ENCODE results near the gene VWC2L.

VWC2L gene

DNA sequence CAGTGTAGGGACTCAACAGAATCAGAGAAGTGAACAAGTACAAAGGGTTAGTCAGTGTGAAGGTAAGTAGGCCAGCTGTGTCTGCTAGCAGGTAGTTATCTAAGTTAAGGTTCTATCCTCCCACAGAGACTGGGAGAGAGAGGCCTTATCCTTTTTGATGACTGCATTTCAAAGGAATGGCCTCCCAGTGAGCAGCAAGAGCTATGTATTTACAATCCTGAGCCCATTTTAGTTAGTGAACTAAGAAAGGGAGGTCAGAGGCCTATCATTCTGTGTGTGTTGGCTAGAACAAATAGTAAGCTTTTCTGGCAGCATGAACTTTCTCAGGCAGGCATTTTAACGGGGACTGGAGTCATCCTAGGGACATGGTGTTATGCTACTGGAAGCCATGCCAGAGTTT is 182.9 kb downstream of the VWC2L start:
- no peaks in the 10 kb centered on the region for H3K9me2 ChIP-seq (replicated peaks; ENCODE audit: insufficient read depth, low read length)
- H3K27me3 ChIP-seq (replicated peaks; ENCODE audit: insufficient read depth, low read length): no peaks in the 10 kb centered on the region
- no peak overlapping the region for H3K4me3 ChIP-seq (ENCODE audit: low read length)
- DNase-seq: no peak
- H3K9me3 ChIP-seq (replicated peaks; ENCODE audit: insufficient read depth, low read length): no peaks in the 10 kb centered on the region
- H3K4me2 ChIP-seq (ENCODE audit: low read depth, low read length): no peak overlapping the region
- no peak overlapping the region for H2AFZ ChIP-seq (ENCODE audit: low read length)
- no peaks in the 10 kb centered on the region for H3K4me1 ChIP-seq (ENCODE audit: low read length)
- H3K9ac ChIP-seq (ENCODE audit: low read length): no peak overlapping the region
- H3K27ac ChIP-seq (ENCODE audit: low read length): no peak overlapping the region
- H3K36me3 ChIP-seq (replicated peaks; ENCODE audit: insufficient read depth, low read length): no peaks in the 10 kb centered on the region
- no peaks in the 10 kb centered on the region for H3F3A ChIP-seq (ENCODE audit: insufficient read depth, low read length)
- TF ChIP-seq EZH2 (optimal IDR thresholded peaks at IDR 0.05; ENCODE audit: low read depth, low read length): no peak
- no peak for TF ChIP-seq EZH2phosphoT487 (IDR thresholded peaks at IDR 0.05; ENCODE audit: low read length)
- TF ChIP-seq, protein P1, sequence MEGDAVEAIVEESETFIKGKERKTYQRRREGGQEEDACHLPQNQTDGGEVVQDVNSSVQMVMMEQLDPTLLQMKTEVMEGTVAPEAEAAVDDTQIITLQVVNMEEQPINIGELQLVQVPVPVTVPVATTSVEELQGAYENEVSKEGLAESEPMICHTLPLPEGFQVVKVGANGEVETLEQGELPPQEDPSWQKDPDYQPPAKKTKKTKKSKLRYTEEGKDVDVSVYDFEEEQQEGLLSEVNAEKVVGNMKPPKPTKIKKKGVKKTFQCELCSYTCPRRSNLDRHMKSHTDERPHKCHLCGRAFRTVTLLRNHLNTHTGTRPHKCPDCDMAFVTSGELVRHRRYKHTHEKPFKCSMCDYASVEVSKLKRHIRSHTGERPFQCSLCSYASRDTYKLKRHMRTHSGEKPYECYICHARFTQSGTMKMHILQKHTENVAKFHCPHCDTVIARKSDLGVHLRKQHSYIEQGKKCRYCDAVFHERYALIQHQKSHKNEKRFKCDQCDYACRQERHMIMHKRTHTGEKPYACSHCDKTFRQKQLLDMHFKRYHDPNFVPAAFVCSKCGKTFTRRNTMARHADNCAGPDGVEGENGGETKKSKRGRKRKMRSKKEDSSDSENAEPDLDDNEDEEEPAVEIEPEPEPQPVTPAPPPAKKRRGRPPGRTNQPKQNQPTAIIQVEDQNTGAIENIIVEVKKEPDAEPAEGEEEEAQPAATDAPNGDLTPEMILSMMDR (IDR thresholded peaks at IDR 0.05; ENCODE audit: low read length): no peak
- H4K20me1 ChIP-seq (ENCODE audit: insufficient read depth, low read length): no peaks in the 10 kb centered on the region
- H3K79me2 ChIP-seq (ENCODE audit: low read length): no peaks in the 10 kb centered on the region

- Histone ChIP-seq H3K9me3 (replicated peaks; ENCODE audit: insufficient read depth, low read length) (no peaks in the 10 kb centered on the region), H4K20me1 (ENCODE audit: insufficient read depth, low read length) (no peaks in the 10 kb centered on the region), H3F3A (ENCODE audit: insufficient read depth, low read length) (no peaks in the 10 kb centered on the region), H3K27me3 (replicated peaks; ENCODE audit: insufficient read depth, low read length) (no peaks in the 10 kb centered on the region), H2AFZ (ENCODE audit: low read length) (no peak overlapping the region), H3K9me2 (replicated peaks; ENCODE audit: insufficient read depth, low read length) (no peaks in the 10 kb centered on the region), H3K4me1 (ENCODE audit: low read length) (no peaks in the 10 kb centered on the region), H3K36me3 (replicated peaks; ENCODE audit: insufficient read depth, low read length) (no peaks in the 10 kb centered on the region), H3K9ac (ENCODE audit: low read length) (no peak overlapping the region), H3K27ac (ENCODE audit: low read length) (no peak overlapping the region), H3K4me3 (ENCODE audit: low read length) (no peak overlapping the region), H3K4me2 (ENCODE audit: low read depth, low read length) (no peak overlapping the region), H3K79me2 (ENCODE audit: low read length) (no peaks in the 10 kb centered on the region)
- DNase-seq: no peak
- TF ChIP-seq EZH2phosphoT487 (IDR thresholded peaks at IDR 0.05; ENCODE audit: low read length) (no peak), EZH2 (optimal IDR thresholded peaks at IDR 0.05; ENCODE audit: low read depth, low read length) (no peak)
- TF ChIP-seq, protein P1 (IDR thresholded peaks at IDR 0.05; ENCODE audit: low read length): no peak
Measured at GRCh38 chr2:214601852-214602633, 191.2 kb downstream of the VWC2L start.

DNA sequence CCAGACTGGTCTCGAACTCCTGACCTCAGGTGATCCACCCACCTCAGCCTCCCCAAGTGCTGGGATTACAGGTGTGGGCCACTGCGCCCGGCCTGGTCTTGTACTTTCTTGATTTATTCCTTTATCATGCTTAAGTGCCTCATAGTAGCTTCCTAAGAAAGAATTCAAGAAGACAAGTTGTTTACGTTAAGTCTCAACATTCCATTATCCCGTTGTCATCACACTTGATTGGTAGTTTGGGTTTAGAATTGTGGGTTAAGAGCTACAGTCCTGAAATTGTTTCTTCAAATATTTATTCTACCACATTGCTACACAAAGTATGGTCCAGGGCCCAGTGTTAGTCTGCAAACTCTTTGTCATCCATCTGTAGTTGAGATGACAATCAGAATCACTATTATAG is 194.0 kb downstream of the VWC2L start:
- H3K79me2 ChIP-seq (ENCODE audit: low read length): no peaks in the 10 kb centered on the region
- no peaks in the 10 kb centered on the region for H3K27me3 ChIP-seq (replicated peaks; ENCODE audit: insufficient read depth, low read length)
- DNase-seq: no peak
- H4K20me1 ChIP-seq (ENCODE audit: insufficient read depth, low read length): no peaks in the 10 kb centered on the region
- no peak overlapping the region for H3K4me2 ChIP-seq (ENCODE audit: low read depth, low read length)
- no peak for TF ChIP-seq EZH2phosphoT487 (IDR thresholded peaks at IDR 0.05; ENCODE audit: low read length)
- TF ChIP-seq EZH2 (optimal IDR thresholded peaks at IDR 0.05; ENCODE audit: low read depth, low read length): no peak
- TF ChIP-seq, protein P1 (IDR thresholded peaks at IDR 0.05; ENCODE audit: low read length): no peak
- H3K9me3 ChIP-seq (replicated peaks; ENCODE audit: insufficient read depth, low read length): no peaks in the 10 kb centered on the region
- no peak overlapping the region for H2AFZ ChIP-seq (ENCODE audit: low read length)
- H3K9me2 ChIP-seq (replicated peaks; ENCODE audit: insufficient read depth, low read length): no peaks in the 10 kb centered on the region
- no peak overlapping the region for H3K4me3 ChIP-seq (ENCODE audit: low read length)
- H3K4me1 ChIP-seq (ENCODE audit: low read length): no peaks in the 10 kb centered on the region
- no peaks in the 10 kb centered on the region for H3K36me3 ChIP-seq (replicated peaks; ENCODE audit: insufficient read depth, low read length)
- no peaks in the 10 kb centered on the region for H3F3A ChIP-seq (ENCODE audit: insufficient read depth, low read length)
- no peak overlapping the region for H3K27ac ChIP-seq (ENCODE audit: low read length)
- H3K9ac ChIP-seq (ENCODE audit: low read length): no peak overlapping the region
